ENCODE measurements around the gene DUSP1. TPM values are rescaled to one million over a fixed set of nuclear protein-coding genes. Genes with fewer than 3 reads are reported as not detected.

The DUSP1 gene
- total and polyA plus RNA-seq, 4 donors = 138 to 1,153 (median 344) TPM

DNA sequence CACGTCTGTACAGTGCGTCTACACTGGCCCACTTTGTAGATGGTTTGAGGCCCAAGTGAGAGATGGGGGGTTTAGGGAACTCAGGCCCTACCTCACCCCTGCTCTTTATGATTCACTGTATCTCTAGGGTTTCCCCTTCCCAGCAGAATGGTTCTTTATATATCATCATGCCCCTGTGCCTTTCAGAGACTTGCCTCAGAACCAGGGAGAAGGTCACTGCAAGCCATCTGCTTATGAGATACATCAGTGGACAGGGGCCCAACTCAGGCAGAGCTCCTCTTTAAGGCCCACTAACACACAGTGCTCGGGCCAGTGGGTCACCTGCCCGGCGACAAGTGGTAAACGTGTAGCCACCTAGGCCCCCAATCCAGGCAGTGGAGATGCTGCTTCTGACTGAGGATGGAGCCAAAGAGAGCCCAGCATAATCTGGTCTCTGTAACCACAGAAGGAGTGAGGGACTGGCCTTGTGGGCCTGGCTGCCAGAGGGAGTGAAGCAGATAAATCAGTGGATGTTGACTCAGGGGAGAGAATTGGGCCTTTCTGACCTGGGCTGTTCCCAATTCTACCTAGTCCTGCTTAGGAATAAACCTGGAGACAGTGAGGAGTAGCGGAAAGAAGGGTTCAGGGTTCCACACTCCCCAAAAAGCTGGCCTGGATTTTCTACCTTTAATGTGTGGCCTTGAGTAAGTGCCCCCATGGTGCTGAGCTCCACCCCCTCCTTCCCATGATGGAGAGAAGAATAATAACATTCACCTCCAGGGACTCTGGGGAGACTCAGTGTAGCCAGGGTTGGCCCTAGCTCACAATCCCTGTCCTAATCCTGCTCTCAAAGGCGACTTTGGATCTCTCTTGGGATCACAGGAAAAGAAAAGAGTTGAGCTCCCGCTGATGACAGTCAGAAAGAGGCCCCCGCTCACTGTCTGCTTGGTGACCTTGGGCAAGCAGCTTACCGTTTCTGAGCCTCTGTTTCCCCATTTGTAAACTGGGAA is 2.8 kb upstream of the DUSP1 start:
- ATAC-seq (ENCODE audit: insufficient read depth, low FRiP score) = no peak
- Histone ChIP-seq H3K4me1 (ENCODE audit: control insufficient read depth in 5 of 5, insufficient read depth in 5 of 5, low read length in 5 of 5) (peaks cover 3 to 35% (median 15%) of the 10 kb centered on the region in 5 donors), H3K9ac (ENCODE audit: insufficient read depth in 1 of 2, low read length in 2 of 2) (no peak overlapping the region), H3K9me3 (ENCODE audit: control insufficient read depth in 4 of 4, insufficient read depth in 3 of 4, low read length in 3 of 4) (peaks cover 0 to 2% (median 0%) of the 10 kb centered on the region in 4 donors), H3K36me3 (ENCODE audit: control insufficient read depth in 4 of 4, insufficient read depth in 4 of 4, low read length in 4 of 4) (peaks cover 6 to 16% (median 10%) of the 10 kb centered on the region in 4 donors), H3K27me3 (ENCODE audit: control insufficient read depth in 3 of 3, insufficient read depth in 3 of 3, low read length in 2 of 3) (no peaks in the 10 kb centered on the region), H3K4me3 (no peak overlapping the region), H3K27ac (ENCODE audit: low read depth in 1 of 2, low read length in 1 of 2) (peak overlapping the region; percentile 72 to 100)
- 80% methylated on average over 11 of the region's 11 CpGs for WGBS, 2 donors
- TF ChIP-seq, protein P1, sequence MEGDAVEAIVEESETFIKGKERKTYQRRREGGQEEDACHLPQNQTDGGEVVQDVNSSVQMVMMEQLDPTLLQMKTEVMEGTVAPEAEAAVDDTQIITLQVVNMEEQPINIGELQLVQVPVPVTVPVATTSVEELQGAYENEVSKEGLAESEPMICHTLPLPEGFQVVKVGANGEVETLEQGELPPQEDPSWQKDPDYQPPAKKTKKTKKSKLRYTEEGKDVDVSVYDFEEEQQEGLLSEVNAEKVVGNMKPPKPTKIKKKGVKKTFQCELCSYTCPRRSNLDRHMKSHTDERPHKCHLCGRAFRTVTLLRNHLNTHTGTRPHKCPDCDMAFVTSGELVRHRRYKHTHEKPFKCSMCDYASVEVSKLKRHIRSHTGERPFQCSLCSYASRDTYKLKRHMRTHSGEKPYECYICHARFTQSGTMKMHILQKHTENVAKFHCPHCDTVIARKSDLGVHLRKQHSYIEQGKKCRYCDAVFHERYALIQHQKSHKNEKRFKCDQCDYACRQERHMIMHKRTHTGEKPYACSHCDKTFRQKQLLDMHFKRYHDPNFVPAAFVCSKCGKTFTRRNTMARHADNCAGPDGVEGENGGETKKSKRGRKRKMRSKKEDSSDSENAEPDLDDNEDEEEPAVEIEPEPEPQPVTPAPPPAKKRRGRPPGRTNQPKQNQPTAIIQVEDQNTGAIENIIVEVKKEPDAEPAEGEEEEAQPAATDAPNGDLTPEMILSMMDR (IDR thresholded peaks at IDR 0.05; ENCODE audit: control extremely low read depth, extremely low read depth) = no peak
- no peak for DNase-seq

DNA sequence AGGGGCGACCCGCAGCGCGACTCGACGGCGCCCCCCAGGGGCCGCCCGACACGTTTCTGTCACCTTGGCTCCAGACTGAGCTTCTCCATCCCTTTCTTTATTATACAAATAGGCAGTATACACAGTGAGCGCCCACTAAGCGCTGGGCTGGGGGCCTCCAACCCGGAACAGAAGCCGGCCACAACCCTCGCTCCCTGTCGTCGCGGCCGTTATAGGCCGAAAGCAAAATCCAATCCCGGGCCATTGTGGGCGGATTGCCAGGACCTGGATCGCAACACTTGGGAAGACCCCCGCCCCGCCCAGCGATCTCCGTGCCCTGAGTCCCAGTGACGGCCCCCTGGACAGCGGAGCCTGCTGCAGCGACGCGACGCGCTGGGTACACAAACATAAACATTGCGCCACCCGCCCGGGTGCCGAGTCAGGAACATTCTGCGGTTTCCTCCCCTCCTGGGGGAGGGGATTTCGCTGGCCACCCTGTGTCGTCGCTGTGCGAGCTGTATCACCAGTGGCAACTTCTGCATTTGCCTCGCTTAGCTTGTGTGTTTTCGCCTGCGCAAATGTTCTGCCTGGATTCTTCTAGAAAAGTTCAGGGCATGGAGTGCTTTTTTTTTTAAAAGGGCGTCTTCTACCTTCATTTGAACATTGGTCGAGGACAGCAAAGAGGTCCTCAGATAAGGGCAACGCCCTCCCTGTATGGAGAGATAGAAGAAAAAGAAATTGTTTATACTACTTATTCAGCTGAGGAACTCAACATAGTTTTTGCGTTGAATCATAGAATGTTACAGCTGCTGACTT is 1.3 kb upstream of the DUSP1 start:
- Histone ChIP-seq H3K27ac (ENCODE audit: low read depth in 1 of 2, low read length in 1 of 2) (peak overlapping the region; percentile 98 to 100), H3K36me3 (ENCODE audit: control insufficient read depth in 4 of 4, insufficient read depth in 4 of 4, low read length in 4 of 4) (peaks cover 17 to 31% (median 22%) of the 10 kb centered on the region in 4 donors), H3K4me3 (peak overlapping the region; percentile 39), H3K27me3 (ENCODE audit: control insufficient read depth in 3 of 3, insufficient read depth in 3 of 3, low read length in 2 of 3) (no peaks in the 10 kb centered on the region), H3K4me1 (ENCODE audit: control insufficient read depth in 5 of 5, insufficient read depth in 5 of 5, low read length in 5 of 5) (peaks cover 0 to 29% (median 20%) of the 10 kb centered on the region in 5 donors), H3K9me3 (ENCODE audit: control insufficient read depth in 4 of 4, insufficient read depth in 3 of 4, low read length in 3 of 4) (peaks cover 0 to 2% (median 0%) of the 10 kb centered on the region in 4 donors), H3K9ac (ENCODE audit: insufficient read depth in 1 of 2, low read length in 2 of 2) (peak overlapping the region; percentile 67 to 79)
- ATAC-seq (ENCODE audit: insufficient read depth, low FRiP score) (peak; percentile 31), DNase-seq (peak; percentile 90)
- WGBS, 2 donors = 1 to 2% methylated on average over 50 of the region's 50 CpGs
- TF ChIP-seq, protein P1 (IDR thresholded peaks at IDR 0.05; ENCODE audit: control extremely low read depth, extremely low read depth) = peak; percentile 50

DNA sequence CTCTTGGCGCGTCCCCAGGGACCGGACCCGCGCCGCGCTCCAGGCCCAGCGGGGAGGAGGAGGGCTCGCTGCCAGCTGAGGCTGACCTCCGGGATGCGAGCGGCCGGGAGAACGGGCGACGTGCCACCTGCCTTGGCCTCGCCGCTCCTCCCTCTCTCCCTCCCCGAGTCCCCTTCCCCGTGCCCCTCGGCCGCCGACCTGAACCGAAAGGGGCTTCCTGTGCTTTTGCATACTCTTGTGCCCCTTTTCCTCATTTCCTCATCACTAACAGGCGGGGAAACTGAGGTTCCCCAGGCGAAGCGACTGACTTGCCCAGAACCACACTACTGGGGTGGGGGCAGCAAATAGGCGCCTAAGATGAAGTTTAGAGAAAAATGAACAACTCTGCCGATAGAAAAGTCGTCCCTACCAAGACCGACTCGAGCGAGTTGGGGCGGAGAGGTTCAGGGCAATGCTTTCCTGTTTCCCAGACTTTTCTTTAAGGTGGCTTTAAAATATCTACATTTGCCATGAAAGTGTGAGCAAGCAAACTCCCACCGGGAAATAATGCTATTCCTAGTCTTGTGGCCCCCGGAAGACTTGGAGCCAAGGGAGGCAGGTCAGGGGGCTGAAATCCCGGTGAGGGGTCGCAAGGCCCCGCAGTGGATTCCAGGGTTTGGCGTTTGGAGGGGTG is 580 bp upstream of the DUSP1 start:
- peaks cover 0 to 2% (median 0%) of the 10 kb centered on the region in 4 donors for H3K9me3 ChIP-seq (ENCODE audit: control insufficient read depth in 4 of 4, insufficient read depth in 3 of 4, low read length in 3 of 4)
- peak overlapping the region; percentile 79 to 85 for H3K9ac ChIP-seq (ENCODE audit: insufficient read depth in 1 of 2, low read length in 2 of 2)
- peak in 2 of 3 donors; percentile 74 to 85 for DNase-seq
- TF ChIP-seq, protein P1 (IDR thresholded peaks at IDR 0.05; ENCODE audit: control extremely low read depth, extremely low read depth) = no peak
- 0% methylated on average over 26 to 40 of the region's 40 CpGs for WGBS, 2 donors
- peaks cover 17 to 32% (median 23%) of the 10 kb centered on the region in 4 donors for H3K36me3 ChIP-seq (ENCODE audit: control insufficient read depth in 4 of 4, insufficient read depth in 4 of 4, low read length in 4 of 4)
- H3K27me3 ChIP-seq (ENCODE audit: control insufficient read depth in 3 of 3, insufficient read depth in 3 of 3, low read length in 2 of 3) = no peaks in the 10 kb centered on the region
- H3K4me1 ChIP-seq (ENCODE audit: control insufficient read depth in 5 of 5, insufficient read depth in 5 of 5, low read length in 5 of 5) = peaks cover 0 to 32% (median 20%) of the 10 kb centered on the region in 5 donors
- H3K27ac ChIP-seq (ENCODE audit: low read depth in 1 of 2, low read length in 1 of 2) = peak overlapping the region; percentile 98 to 100
- ATAC-seq (ENCODE audit: insufficient read depth, low FRiP score) = no peak
- peak overlapping the region; percentile 32 for H3K4me3 ChIP-seq
